Stimulated activated CD8-positive, alpha-beta memory T cell treated with anti-CD3 and anti-CD28 coated beads, Interleukin-12 subunit alpha, Interleukin-12 subunit beta, amount 100 ng/mL, for 24 hours (primary cell): ENCODE data around the gene ROBO4.

Experiments used
- DNase-seq: peaks from one replicate; pipeline ENCODE4 v3.0.0-alpha.2; 2020; ENCODE audit errors: extremely low read depth

The ROBO4 gene

GRCh38 chr11:124872741-124873140 is 24.9 kb downstream of the ROBO4 start:
- DNase-seq: no peak

- DNase-seq: no peak
Observed at GRCh38 chr11:124872280-124872679, 25.4 kb downstream of the ROBO4 start.

- no peak for DNase-seq
Observed at GRCh38 chr11:124870430-124870829, 27.2 kb downstream of the ROBO4 start.

GRCh38 chr11:124869856-124870387 is 27.7 kb downstream of the ROBO4 start:
- DNase-seq: no peak

GRCh38 chr11:124869331-124869730 is 28.3 kb downstream of the ROBO4 start:
- DNase-seq: no peak

GRCh38 chr11:124868331-124869274 is 29.1 kb downstream of the ROBO4 start:
- DNase-seq: no peak

GRCh38 chr11:124867700-124868099 is 30.0 kb downstream of the ROBO4 start:
- no peak for DNase-seq

- DNase-seq: peak; percentile 10
Observed at GRCh38 chr11:124865902-124866851, 31.5 kb downstream of the ROBO4 start.

GRCh38 chr11:124865181-124865901 is 32.3 kb downstream of the ROBO4 start, which contains the start of gene ROBO3:
ROBO3 (plus strand) TSS chr11:124865432; CDS start chr11:124865578, 146 bp downstream.
- DNase-seq: no peak

- no peak for DNase-seq
Observed at GRCh38 chr11:124864892-124865180, 32.8 kb downstream of the ROBO4 start.

- DNase-seq: no peak
Observed at GRCh38 chr11:124864176-124864891, 33.3 kb downstream of the ROBO4 start.

GRCh38 chr11:124863826-124864165 is 33.9 kb downstream of the ROBO4 start:
- no peak for DNase-seq

- no peak for DNase-seq
Observed at GRCh38 chr11:124863137-124863825, 34.4 kb downstream of the ROBO4 start.

- no peak for DNase-seq
Observed at GRCh38 chr11:124861670-124862069, 36.0 kb downstream of the ROBO4 start.

- no peak for DNase-seq
Observed at GRCh38 chr11:124859171-124859570, 38.5 kb downstream of the ROBO4 start.

- no peak for DNase-seq
Observed at GRCh38 chr11:124846070-124846673, 51.5 kb downstream of the ROBO4 start.

GRCh38 chr11:124844664-124845079 is 53.0 kb downstream of the ROBO4 start:
- no peak for DNase-seq

- no peak for DNase-seq
Observed at GRCh38 chr11:124843616-124843910, 54.1 kb downstream of the ROBO4 start.

- DNase-seq: no peak
Observed at GRCh38 chr11:124842305-124842704, 55.4 kb downstream of the ROBO4 start.

- no peak for DNase-seq
Observed at GRCh38 chr11:124841840-124842239, 55.8 kb downstream of the ROBO4 start.
